GM21619 (cell line): ENCODE results near the gene RASA4.
"Not testable (repeated sequence)": the region's sequence is repeated elsewhere in the genome, so short reads cannot be mapped to it uniquely, and the experiment has no call there.

Experiments used
- ATAC-seq: cut with Tn5 transposase; IDR thresholded peaks from one replicate; pipeline ENCODE4 v1.9.1; 2021; ENCODE audit not compliant: unreplicated experiment

Gene RASA4

DNA sequence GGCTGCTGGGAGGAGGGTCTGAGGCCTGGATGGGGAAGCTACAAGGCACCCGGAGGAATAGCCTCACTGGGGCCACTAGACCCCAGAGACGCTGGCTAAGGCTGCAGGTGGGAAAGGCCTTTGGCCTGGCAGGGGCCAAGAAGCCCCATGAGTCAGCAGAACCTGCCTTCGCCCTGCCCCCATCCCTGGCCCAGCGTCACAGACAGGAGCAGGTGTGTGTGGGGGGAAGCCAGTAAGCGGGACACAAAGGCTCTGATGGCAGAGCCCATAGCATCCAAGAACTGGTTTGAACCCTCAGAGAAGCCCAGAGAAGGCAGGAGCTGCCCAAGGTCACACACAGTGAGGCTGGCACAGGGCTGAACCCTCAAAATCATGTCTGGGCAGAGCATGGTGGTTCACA is 9.7 kb downstream of the RASA4 start:
- ATAC-seq = not testable (repeated sequence)

DNA sequence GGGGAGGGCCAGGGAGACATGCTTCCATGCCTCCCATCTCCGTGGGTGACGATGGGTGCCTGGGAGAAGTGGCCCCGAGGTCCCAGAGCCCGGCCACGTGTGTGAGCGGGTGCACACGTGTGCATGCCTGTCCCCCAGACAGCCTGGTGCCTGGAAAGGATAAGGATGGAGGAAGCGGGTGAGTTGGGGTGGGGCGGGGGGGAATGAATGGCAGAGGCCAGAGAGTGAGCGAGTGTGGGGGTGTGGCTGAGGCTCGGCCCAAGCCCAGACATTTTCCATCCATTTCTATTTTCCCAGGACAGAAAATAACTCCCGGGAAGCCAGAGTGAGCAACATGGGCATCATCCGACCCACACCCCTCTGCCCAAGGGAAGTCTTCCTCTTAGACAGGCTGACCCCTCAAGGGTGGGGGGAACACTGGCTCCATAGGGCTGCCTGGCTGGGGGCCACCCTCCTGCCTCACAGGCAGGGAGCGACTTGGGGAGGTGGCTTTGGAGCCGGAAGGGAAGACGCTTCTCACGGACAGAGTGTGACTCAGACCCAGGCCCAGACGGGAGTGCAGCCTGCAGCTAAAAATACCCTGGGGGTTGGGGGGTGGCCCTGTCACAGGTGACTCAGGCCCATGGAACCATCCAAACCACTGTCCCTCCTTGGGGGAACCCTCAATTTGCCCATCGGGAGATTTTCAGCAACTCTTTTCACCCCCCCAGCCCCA is 12.0 kb downstream of the RASA4 start:
- ATAC-seq = not testable (repeated sequence)

DNA sequence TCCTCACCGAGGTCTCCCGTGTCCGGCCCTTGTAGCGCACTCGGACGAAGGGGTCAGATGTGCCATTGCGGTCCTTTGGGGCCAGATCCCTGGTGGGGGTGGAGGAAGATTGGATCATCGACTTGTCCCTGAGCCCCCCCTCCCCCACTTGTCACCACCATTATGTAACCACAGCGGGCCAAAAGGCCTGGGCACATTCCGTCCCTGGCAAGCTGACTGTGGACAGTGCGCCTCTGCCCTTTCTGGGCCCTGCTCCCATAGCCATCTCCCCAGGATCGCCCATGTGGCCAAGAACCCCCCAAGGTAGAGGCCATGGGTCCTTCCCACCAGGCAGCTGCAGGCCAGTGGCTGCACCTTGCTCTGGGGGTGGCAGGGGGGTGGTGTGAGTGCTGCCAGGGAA is 14.2 kb downstream of the RASA4 start:
- ATAC-seq = not testable (repeated sequence)

DNA sequence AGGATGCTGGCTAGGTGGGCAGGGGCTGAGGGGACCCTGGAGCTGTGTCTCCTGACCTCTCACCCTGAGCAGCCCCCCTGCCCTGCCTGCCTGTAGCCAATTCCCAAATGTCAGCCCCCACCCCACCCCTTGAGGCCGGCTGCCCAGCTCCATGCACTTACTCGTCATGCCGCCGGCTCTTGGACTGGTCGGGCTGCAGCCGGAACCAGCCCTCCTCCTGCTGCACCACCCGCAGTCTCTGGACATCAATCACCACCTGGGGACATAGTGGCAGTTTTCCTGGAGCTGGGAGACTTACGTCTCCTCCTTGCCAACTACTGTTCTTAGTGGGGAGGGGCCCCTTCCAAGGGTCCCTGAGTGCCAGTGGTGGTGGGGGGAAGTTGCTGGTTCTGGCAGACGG is 16.9 kb downstream of the RASA4 start:
- ATAC-seq = not testable (repeated sequence)

DNA sequence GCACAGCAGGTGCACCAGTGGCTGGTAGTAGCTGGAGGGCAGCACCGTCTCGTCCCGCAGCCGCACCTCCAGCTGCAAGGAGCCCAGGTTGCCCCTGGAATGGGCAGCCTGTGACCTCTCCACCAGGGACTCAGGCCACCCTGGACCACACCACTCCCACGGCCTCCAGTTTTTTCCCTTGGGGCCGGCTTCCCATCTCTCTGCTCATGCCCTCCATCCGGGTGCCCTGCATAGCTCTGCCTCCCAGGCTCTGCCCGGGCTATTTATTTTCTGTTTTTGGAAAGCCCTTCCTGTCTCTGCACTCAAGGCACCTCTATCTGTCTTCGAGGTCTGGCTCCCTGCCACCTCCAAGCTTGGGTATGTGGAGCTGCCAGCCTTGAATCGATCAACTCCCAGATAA is 20.5 kb downstream of the RASA4 start:
- ATAC-seq = not testable (repeated sequence)

DNA sequence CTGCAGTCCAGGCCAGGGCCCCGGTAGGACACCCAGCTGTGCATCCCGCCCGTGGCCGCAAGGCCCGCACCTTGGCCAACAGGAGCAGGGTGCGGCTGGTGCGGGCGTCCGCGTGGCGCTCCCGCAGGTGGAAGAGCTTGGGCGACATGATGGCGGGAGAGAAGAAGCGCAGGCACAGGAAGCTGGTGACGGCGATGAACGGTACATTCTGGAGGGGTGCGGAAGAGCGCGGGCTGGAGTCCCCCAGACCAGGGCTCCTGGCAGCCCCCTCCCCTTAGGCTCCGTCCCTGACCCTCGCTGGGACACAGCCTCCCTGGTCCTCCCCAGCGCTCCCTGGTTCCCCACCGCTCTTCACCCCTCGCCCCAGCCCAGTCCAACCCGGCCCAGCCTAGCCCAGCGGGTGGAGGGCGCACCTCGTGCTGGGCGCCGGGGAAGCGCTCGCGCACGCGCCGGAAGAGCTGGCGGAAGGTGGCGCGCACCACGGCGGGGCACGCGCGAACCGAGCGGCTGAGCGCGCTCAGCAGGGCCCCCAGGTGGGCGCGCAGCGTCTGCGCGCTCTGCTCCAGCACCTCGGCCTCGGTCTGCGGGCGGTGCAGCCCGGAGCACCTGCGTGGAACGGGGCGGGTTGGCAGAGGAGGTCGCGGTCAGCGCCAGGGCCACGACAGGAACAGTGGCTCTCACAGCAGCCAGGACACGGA is 22.8 kb downstream of the RASA4 start:
- ATAC-seq = peak; percentile 61

DNA sequence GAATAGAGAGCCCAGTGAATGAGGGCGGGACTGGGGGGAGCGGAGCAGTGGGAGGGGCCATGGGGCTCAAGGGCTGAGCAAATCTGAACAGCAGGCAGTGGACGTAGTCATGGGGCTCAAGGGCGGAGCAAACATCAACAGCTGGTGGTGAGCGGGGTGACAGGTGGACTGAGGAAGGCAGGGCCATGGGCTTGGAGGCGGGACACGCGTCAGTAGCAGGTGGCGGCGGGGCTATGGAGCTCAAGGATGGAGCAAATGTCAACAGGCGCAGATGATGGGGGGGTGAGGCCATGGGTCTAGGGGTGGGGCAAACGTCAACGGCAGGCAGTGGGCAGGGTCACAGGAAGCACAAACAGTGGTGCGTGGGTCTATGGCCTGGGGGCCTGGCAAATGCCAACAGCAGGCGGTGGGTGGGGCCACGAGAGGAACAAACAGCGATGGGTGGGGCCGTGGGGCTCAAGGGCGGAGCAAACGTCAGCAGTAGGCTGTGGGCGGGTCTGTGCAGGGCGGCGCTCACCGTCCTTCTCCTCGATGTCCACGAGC is 24.0 kb downstream of the RASA4 start:
- ATAC-seq = peak; percentile 73

DNA sequence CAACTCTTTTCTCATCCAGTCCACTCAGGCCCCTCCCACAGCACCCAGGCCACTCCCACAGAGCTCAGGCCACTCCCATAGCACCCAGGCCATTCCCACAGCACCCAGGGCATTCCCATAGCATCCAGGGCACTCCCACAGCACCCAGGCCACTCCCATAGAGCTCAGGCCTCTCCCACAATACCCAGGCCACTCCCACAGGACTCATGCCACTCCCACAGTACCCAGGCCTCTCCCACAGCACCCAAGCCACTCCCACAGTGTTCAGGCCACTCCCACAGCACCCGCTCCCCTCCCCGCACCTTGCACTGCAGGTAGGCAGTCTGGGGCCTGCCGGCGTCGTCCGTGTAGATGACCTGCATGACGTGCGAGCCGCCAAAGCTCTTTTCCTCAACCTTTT is 26.7 kb downstream of the RASA4 start:
- ATAC-seq = not testable (repeated sequence)

DNA sequence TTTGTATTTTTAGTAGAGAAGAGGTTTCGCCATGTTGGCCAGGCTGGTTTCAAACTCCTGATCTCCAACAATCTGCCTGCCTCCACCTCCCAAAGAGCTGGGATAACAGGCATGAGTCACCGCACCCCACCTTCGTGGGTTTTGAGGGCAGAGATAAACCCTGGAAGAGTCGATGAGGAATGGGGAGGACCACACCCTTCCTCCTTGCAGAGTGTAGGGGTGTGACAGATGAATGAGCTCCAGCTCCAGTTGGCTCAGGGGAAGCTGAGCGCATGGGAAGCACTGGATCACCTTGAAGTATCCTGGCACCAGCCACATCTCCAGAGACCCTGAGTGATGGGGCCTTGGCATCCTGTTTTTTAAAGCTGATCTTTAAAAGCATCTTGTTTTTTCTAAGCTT is 33.1 kb downstream of the RASA4 start:
- ATAC-seq = not testable (repeated sequence)

DNA sequence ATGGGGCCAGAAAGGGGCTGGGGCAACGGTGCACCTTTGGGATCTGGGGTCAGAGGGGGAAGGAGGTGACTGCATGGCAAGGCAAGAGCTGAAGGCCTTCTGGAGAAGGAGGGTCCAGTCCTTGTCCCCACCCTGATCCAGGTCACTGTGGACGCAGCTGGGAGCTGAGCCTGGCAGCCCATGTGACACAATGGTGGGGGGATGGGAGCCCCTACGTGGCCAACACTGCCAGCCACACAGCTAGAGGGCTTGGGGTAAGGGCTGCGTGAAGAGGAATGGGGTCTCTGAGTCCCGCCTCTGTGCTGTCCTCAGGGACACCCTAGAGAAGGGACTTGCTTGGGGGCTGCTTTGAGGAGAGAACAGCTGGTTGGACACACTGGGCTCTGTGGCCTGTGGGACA is 34.8 kb downstream of the RASA4 start:
- not testable (repeated sequence) for ATAC-seq

DNA sequence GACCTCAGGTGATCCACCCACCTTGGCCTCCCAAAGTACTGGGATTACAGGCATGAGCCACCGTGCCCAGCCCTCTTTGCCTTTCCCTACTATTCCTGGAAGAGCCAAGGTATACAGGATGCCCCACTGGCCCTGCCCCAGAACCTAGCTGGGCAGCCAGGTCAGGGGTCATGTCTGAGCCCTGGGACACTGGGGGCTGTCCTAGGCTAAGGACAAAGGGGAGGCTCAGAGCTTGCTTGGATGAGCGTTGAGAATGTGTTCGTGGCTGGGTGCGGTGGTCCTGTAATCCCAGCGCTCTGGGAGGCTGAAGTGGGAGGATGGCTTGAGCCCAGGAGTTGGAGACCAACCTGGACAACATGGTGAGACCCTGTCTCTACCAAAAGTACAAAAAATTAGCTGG is 38.1 kb downstream of the RASA4 start:
- ATAC-seq = not testable (repeated sequence)

DNA sequence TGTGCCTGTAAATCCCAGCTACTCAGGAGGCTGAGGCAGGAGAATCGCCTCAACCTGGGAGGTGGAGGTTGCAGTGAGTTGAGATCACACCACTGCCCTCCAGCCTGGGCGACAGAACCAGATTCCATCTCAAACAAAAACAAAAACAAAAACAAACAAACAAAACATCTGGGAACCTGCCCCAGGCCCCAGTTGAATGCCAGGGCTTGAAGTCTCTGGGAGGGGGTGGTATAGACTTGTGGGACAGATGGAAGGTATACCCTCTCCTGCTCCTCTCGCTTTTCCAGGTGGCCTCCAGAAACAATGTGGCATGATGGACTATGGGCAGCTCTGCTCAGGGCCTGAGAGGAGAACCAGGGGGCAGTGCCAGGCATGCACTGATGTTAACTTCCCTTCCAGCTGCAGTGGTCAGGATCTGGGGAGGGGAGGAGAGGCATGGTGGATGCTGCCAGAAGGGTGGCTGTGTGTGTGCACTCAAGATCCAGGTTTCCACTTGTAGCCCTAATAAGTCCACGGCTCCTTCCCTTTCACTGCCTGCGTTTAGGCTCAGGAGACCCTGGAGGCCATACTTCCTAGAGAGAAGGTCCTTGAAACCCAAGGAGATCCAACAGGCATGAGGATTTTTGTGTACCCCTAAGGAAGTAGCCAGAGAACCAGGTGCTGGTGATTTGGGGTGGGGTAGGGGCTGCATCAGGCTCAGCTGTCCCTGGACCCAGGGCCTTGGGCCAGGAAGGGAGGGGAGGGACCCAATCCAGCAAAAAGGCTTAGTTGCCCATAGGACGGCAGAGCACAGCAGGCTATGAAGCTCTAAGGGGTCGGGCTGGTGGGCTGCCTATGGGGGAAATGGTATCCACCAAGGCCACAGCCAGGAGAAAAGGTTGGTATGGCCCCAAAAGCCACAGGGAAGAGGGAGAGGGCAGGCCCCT is 39.0 kb downstream of the RASA4 start:
- not testable (repeated sequence) for ATAC-seq

DNA sequence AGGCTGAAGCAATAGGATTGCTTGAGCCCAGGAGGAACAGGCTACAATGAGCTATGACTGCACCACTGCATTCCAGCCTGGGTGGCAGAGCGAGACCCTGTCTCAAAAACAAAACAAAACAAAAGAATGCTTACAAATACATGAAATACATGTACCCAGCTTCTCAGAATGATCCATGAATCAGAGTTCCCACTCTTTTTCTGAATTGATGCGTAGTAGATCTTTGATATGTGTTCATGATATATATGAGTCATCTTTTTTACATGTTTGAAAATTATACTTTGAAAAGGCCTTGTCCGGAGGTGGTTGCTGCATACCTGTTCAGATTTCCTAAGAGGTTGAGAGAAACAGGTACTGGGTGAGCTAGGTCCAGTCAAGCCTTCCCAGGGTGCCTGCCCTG is 40.2 kb downstream of the RASA4 start:
- ATAC-seq = not testable (repeated sequence)

DNA sequence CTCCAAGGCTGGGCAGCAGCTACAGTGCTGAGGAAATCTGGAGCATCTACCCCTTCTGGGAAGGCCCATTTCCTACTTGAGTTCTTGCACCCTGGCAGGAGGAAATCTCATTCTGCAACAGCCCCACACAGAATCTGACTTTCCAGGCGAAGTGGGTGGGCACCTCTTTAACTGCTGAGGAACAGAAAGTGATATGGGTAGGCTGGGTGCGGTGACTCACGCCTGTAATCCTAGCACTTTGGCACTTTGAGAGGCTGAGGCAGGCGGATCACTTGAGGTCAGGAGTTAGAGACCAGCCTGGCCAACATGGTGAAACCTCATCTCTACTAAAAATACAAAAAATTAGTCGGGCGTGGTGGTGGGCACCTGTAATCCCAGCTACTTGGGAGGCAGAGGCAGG is 41.9 kb downstream of the RASA4 start:
- not testable (repeated sequence) for ATAC-seq

DNA sequence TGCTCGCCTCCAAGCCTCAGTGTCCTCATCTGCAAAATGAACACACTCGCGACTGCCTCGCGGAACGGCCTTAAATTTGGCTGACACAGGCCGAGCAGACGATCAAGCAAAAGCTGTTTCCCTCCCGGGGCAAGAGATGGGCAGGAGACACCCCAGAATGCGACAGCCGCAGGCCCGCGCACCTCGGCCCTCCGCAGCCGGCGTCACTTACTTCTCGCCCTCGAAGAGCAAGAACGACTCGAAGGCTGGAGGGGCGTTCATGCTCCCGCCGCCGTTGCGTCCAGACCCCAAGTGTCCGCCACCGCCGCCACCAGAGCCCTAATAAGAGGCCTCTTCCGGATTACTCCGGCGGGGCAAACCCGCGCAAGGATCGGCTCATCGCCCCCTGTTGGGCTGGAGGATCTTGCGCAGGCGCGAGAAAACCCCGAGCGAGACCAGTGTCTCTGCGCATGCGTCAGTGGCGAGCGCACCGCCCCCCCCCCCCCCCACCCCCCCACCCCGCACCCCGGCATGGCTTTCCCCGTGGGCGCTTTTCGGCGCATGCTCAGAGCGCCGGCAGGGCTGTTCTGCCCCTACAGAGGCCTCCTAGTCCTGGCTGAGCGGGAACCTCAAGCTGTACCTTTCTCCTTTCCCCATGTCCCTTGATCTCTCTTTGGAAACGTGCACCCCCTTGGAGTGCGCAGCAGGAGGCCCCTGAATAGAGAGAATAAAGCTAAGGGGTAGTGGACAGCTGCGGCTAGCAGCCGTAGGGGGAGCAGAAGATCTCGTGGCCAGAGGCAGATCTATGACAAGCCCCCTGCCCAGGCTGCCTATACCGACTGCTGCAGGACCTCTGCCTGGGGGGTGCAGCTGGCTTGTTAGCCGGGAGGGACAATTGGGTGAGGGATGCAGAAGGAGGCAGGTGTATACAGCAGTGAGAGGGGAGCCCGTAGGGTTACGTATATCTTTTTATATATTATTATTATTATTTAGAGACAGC is 44.0 kb downstream of the RASA4 start, which contains the start of gene POLR2J3:
TSS of gene POLR2J3 (minus strand) at position 323 of the 979 bp plus-strand sequence. CDS start at position 261, 62 bp downstream.
- ATAC-seq = peak; percentile 90

DNA sequence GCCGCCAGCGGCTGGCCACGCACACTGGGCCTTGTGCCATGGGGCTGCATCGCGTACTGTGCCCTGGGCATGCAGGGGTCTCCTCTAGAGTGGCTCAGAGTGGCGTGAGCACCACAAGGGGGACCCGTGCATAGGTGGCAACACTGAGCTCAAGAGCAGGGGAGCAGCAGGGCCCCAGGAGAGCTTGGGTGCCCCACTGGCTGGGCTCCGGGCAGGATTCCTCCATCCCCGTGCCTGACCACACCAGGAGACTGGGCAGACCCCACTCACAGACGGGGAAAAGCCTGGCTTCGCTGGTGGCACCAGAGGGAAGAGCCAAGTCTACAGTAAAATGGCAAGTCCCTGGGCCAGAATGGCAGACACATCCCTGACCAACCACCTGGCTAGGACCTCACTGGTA is 47.9 kb downstream of the RASA4 start:
- ATAC-seq = not testable (repeated sequence)

DNA sequence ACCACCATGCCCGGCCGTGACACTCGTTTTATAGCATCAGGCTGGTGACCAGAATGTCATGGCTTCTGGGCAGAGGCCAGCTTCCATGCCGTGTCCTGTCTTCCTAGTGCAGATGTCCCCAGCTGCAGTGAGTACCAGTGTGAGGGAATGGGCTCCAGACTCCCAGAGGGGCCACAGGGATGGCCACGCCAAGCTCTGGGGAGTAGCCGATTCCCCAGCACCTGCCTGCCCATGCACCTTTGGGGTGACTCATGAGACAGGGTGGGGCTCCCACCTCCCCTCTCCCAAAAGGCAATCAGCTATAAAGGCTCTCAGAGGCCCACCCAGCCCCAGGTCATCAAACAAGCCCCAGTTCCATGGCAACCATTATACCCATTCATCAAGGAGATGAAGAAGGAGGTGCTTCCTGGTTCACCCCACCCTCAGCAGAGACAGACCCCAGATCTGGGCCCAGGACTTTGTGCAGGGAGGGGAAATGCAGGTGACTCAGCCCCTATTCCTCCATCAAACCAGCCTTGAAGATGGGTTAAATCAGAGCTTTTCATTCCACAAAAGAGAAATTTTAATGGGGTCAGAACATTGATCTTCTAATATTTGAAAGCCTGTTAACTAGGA is 65.6 kb downstream of the RASA4 start, which contains the start of gene SPDYE2:
TSS of gene SPDYE2 (plus strand) at position 419 of the 615 bp plus-strand sequence. CDS start 2,030 bp downstream, outside the sequence.
- ATAC-seq = not testable (repeated sequence)

DNA sequence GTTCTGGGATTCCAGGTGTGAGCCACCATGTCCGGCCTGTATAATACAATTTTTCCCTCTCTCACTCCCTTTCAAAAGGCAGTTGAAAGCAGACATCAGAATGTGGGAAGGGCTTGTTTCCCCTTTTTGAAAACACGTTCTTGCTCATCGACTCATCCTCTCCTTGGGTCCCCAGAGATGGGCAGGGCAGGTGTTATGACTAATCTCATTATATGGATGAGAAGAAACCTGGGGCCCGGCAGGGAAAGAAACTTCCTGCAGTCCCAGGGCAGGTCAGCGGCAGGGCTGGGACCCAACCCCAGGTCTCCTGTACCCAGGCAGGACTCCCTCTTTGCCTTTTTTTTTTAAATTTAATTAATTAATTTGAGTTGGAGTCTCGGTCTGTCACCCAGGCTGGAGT is 70.2 kb downstream of the RASA4 start:
- ATAC-seq = peak; percentile 70

DNA sequence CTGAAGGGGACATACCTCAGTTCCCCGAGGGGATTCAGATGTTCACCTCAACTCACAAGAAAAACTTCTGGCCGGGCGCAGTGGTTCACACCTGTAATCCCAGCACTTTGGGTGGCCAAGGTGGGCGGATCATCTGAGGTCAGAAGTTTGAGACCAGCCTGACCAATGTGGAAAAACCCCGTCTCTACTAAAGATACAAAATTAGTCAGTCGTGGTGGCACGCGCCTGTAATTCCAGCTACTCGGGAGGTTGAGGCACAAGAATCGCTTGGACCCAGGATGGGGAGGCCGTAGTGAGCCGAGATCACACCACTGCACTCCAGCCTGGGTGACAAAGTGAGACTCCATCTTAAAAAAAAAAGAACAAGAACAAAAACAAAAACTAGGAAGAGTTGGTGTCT is 71.3 kb downstream of the RASA4 start:
- not testable (repeated sequence) for ATAC-seq
